Measurements from ENCODE around the gene ROR2. TPM values are rescaled to one million over a fixed set of nuclear protein-coding genes. Genes with fewer than 3 reads are reported as not detected.
A peak's percentile ranks its signal among the peaks of the same experiment; 100 is the strongest.

ROR2 gene
- total and polyA plus RNA-seq, 2 of the 8 experiments (the other 6 are each of a cell fraction or from before 2014, with no cell fraction given) = 2.7 to 4.3 TPM

- Histone ChIP-seq H3K18ac (ENCODE audit: extremely low read depth, low read length) (no peak overlapping the region), H3K56ac (replicated peaks; ENCODE audit: insufficient read length, low read depth, low read length) (no peak overlapping the region), H3K36me3 (ENCODE audit: control insufficient read depth in 2 of 4, insufficient read depth in 4 of 4, low read length in 3 of 4) (no peaks in the 10 kb centered on the region), H3K4me1 (replicated peaks in 1 of 4; ENCODE audit: control insufficient read depth in 3 of 4, insufficient read depth in 4 of 4, low read length in 3 of 4) (no peaks in the 10 kb centered on the region), H4K5ac (ENCODE audit: insufficient read length, low read depth, low read length) (no peak overlapping the region), H4K8ac (ENCODE audit: extremely low read depth, insufficient read depth, low read length) (no peak overlapping the region), H3K4me3 (ENCODE audit: extremely low read depth in 1 of 4, insufficient read depth in 2 of 4, low read depth in 3 of 4, low read length in 4 of 4) (no peak overlapping the region), H3K14ac (ENCODE audit: insufficient read length) (no peak overlapping the region), H2AFZ (ENCODE audit: low read length) (no peak overlapping the region), H4K20me1 (replicated peaks in 1 of 2; ENCODE audit: control insufficient read depth in 1 of 2, insufficient read depth in 2 of 2, low read length in 2 of 2) (no peaks in the 10 kb centered on the region), H3K79me2 (ENCODE audit: control insufficient read depth in 1 of 2, insufficient read depth in 2 of 2, low read length in 2 of 2) (no peaks in the 10 kb centered on the region), H2BK5ac (ENCODE audit: low read depth, low read length) (no peak overlapping the region), H3K23ac (ENCODE audit: insufficient read length) (no peak overlapping the region), H3K9me3 (ENCODE audit: insufficient read depth in 2 of 2, low read depth in 1 of 2, low read length in 1 of 2) (peaks cover 6 to 7% of the 10 kb centered on the region in 2 experiments; a peak in 1 of 4 replicates), H3K4ac (replicated peaks; ENCODE audit: insufficient read length, low read depth, low read length) (no peak overlapping the region), H2BK12ac (ENCODE audit: low read depth, low read length) (no peak overlapping the region), H3K79me1 (ENCODE audit: low read depth, low read length) (no peaks in the 10 kb centered on the region), H2BK120ac (replicated peaks; ENCODE audit: low read depth, low read length) (no peak overlapping the region), H3K4me2 (ENCODE audit: insufficient read depth in 1 of 2, low read depth in 2 of 2, low read length in 2 of 2) (no peak overlapping the region), H3K27ac (ENCODE audit: low read depth, low read length) (no peak overlapping the region), H3K27me3 (replicated peaks in 1 of 4; ENCODE audit: control insufficient read depth in 3 of 4, extremely low read depth in 1 of 4, insufficient read depth in 3 of 4, low read length in 3 of 4) (no peaks in the 10 kb centered on the region), H4K91ac (replicated peaks; ENCODE audit: insufficient read length, low read length) (no peak overlapping the region), H3K23me2 (ENCODE audit: low read depth, low read length) (no peaks in the 10 kb centered on the region), H2BK20ac (ENCODE audit: low read length) (no peak overlapping the region), H3K9ac (replicated peaks in 1 of 4; ENCODE audit: extremely low read depth in 1 of 4, low read depth in 3 of 4, low read length in 3 of 4) (no peak overlapping the region; a peak in 1 of 7 replicates), H2BK15ac (ENCODE audit: low read length) (no peak overlapping the region), H2AK5ac (ENCODE audit: low read depth, low read length) (no peak overlapping the region)
- DNase-seq (ENCODE audit: low read depth in 1 of 2, low spot score in 2 of 2) (peak in 1 of 2 experiments; percentile 58), FAIRE-seq (peak; percentile 77)
- WGBS, 2 experiments (ENCODE audit: extremely low coverage in 1 of 2, insufficient coverage in 1 of 2, insufficient read length in 1 of 2, insufficient replicate concordance in 2 of 2, low coverage in 1 of 2, low lambda C conversion rate in 2 of 2, missing lambda C conversion rate in 1 of 2) = 84% methylated on average over 6 of the region's 6 CpGs; no CpG with 5 or more reads in 1 of the 2 experiments
- POLR2A ChIA-PET (ENCODE audit: partially characterized antibody) = no interaction called here
- CTCF ChIA-PET (ENCODE audit: partially characterized antibody) = interaction anchor here (0.7 to 15.3 kb wide), 15 partner anchors 8 to 285 kb away, joined by 3 to 180 read pairs (median 4); partner anchors contain the start of gene ROR2
- TF ChIP-seq CEBPB (IDR thresholded peaks at IDR 0.05; ENCODE audit: low read depth, low read length) (no peak), SRF (IDR thresholded peaks at IDR 0.05; ENCODE audit: low read depth, low read length) (no peak), EGR1 (IDR thresholded peaks at IDR 0.05; ENCODE audit: borderline replicate concordance, low read depth, low read length) (no peak), CTCF (IDR thresholded peaks at IDR 0.05; ENCODE audit: control extremely low read depth in 1 of 3, insufficient read depth in 1 of 3, low read depth in 1 of 3, low read length in 3 of 3) (peak; percentile 56 to 86 (median 75)), RAD21 (IDR thresholded peaks at IDR 0.05 in 1 of 2, conservative IDR thresholded peaks at IDR 0.05 in 1 of 2; ENCODE audit: low read depth in 2 of 2, low read length in 2 of 2) (peak; percentile 80 to 86)
- TF ChIP-seq, protein P1, sequence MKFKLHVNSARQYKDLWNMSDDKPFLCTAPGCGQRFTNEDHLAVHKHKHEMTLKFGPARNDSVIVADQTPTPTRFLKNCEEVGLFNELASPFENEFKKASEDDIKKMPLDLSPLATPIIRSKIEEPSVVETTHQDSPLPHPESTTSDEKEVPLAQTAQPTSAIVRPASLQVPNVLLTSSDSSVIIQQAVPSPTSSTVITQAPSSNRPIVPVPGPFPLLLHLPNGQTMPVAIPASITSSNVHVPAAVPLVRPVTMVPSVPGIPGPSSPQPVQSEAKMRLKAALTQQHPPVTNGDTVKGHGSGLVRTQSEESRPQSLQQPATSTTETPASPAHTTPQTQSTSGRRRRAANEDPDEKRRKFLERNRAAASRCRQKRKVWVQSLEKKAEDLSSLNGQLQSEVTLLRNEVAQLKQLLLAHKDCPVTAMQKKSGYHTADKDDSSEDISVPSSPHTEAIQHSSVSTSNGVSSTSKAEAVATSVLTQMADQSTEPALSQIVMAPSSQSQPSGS (IDR thresholded peaks at IDR 0.05; ENCODE audit: low read length) = no peak
These were observed 28.8 kb upstream of the ROR2 start for GRCh38 chr9:91978740-91979414.

Data from H1 (cell line).